Adipocyte (in vitro differentiated cells): ENCODE data around the gene CD244.
"Not testable (repeated sequence)": the region's sequence is repeated elsewhere in the genome, so short reads cannot be mapped to it uniquely, and the experiment has no call there.

ENCODE experiments used
- DNase-seq: peaks from one replicate; pipeline ENCODE4 v3.0.0-alpha.2; 2015; ENCODE audit warnings: low read depth
- H3K27me3 ChIP-seq: replicated peaks from 2 replicates; pipeline ENCODE4 v1.7.0; 2013; ENCODE audit warnings: mild to moderate bottlenecking, low read length, moderate library complexity; ENCODE audit not compliant: control insufficient read depth, insufficient read depth
- H3K36me3 ChIP-seq: 2 replicates; pipeline ENCODE4 v1.7.0; 2013; ENCODE audit warnings: low read length, mild to moderate bottlenecking, moderate library complexity; ENCODE audit not compliant: control insufficient read depth, insufficient read depth, severe bottlenecking
- H3K4me1 ChIP-seq: 2 replicates; pipeline ENCODE4 v1.7.0; 2013; ENCODE audit warnings: mild to moderate bottlenecking, low read length, moderate library complexity; ENCODE audit not compliant: control insufficient read depth, insufficient read depth
- H3K4me3 ChIP-seq: 2 replicates; pipeline ENCODE4 v1.7.0; 2013; ENCODE audit warnings: mild to moderate bottlenecking, low read length, moderate library complexity
- H3K9ac ChIP-seq: 2 replicates; pipeline ENCODE4 v1.7.0; 2013; ENCODE audit warnings: mild to moderate bottlenecking, low read length, moderate library complexity
- H3K9me3 ChIP-seq: 2 replicates; pipeline ENCODE4 v1.7.0; 2013; ENCODE audit warnings: mild to moderate bottlenecking, low read length, moderate library complexity; ENCODE audit not compliant: control insufficient read depth

The CD244 gene

DNA sequence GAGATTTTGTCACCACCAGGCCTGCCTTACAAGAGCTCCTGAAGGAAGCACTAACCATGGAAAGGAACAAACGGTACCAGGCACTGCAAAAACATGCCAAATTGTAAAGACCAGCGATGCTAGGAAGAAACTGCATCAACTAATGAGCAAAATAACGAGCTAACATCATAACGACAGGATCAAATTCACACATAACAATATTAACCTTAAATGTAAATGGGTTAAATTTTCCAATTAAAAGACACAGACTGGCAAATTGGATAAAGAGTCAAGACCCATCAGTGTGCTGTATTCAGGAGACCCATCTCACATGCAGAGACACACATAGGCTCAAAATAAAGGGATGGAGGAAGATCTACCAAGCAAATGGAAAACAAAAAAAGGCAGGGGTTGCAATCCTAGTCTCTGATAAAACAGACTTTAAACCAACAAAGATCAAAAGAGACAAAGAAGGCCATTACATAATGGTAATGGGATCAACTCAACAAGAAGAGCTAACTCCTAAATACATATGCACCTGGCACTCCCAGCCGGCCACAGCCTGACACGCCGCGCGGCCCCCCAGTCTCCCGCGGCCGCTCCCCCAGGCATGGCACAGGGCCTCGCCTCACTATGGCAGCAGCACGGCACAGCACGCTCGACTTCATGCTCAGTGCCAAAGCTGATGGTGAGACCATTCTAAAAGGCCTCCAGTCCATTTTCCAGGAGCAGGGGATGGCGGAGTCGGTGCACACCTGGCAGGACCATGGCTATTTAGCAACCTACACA lies 31.9 kb upstream of the CD244 start:
- H3K4me3 ChIP-seq, H3K36me3 ChIP-seq, DNase-seq, H3K4me1 ChIP-seq, H3K9ac ChIP-seq, H3K9me3 ChIP-seq, H3K27me3 ChIP-seq: not testable (repeated sequence)

DNA sequence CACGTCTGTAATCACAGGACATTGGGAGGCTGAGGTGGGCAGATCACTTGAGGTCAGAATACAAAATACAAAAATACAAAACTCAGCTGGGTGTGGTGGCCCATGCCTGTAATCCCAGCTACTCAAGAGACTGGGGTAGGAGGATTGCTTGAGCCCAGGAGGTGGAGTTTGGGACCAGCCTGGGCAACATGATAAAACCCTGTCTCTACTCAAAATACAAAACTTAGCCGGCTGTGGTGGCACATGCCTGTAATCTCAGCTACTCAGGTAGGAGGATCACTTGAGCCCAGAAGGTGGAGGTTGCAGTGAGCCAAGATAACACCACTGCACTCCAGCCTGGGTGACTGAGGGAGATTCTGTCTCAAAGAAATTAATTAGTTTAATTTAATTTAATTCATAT lies 28.8 kb upstream of the CD244 start:
- Histone ChIP-seq H3K9ac (no peak overlapping the region), H3K36me3 (no peaks in the 10 kb centered on the region), H3K27me3 (no peaks in the 10 kb centered on the region), H3K4me3 (no peak overlapping the region), H3K4me1 (no peaks in the 10 kb centered on the region), H3K9me3 (no peaks in the 10 kb centered on the region)
- DNase-seq: no peak

DNA sequence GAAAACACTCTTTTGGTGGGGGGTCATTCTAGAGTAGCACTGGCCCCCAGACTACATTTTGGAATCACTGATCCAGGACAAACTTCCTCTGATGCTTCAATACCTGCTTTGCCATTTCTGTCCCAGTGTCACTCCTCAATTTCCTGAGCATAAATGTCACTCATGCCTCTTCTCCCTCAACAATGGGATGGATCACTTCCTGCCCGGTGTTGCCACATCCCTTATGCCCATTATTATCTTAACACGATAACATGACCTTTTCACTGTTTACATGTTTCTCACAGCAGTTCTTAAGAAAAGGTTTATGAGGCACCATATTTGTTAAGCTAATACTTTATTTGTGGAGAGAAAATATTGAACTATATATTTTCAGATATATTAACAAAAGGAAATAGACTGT lies 26.2 kb upstream of the CD244 start:
- DNase-seq: no peak
- Histone ChIP-seq H3K9ac (no peak overlapping the region), H3K9me3 (no peaks in the 10 kb centered on the region), H3K4me1 (no peaks in the 10 kb centered on the region), H3K36me3 (no peaks in the 10 kb centered on the region), H3K27me3 (no peaks in the 10 kb centered on the region), H3K4me3 (no peak overlapping the region)

DNA sequence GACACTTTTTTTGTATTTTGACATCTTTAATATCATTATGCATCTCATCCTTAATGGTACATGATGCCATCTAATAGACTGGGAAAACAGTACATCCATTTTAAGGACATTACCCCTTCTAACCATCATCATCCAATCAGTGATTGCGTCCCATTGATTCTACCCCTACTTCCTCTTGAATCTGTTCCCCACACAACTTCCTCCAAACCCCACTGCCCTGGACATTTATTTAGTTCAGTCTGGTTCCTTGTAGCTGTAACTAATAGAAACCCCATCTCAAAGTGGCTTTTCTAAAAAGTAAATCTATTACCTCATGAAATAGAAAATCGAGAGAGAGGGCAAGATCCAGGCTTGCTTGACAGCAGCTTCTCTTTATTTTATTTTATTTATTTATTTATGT lies 24.4 kb upstream of the CD244 start:
- H3K27me3 ChIP-seq: no peaks in the 10 kb centered on the region
- no peaks in the 10 kb centered on the region for H3K9me3 ChIP-seq
- no peak overlapping the region for H3K9ac ChIP-seq
- no peak overlapping the region for H3K4me3 ChIP-seq
- H3K4me1 ChIP-seq: no peaks in the 10 kb centered on the region
- no peaks in the 10 kb centered on the region for H3K36me3 ChIP-seq
- no peak for DNase-seq

DNA sequence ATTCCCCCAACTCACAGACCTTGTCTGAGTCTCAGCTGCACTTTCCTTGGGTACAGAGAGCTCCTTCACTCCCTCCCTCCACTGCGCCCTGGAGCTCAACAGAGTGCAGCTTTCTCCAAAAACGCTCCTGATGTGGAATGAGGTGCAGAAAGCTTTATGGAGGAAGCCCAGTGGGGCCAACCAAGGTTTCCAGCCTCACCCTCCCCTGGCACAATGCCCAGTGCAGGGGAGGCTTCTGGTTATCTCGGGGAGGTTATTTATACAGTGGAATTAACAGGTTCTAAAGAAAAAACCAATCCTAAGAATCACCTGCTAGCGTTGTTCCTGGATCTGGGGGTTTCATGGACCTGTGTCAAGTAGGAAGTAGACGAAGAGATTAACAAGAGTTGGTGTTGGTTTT lies 22.4 kb upstream of the CD244 start, which contains the start of gene ITLN1:
ITLN1 (minus strand) TSS at position 139 of the 400 bp plus-strand sequence. CDS start 303 bp downstream, outside the sequence.
- no peak for DNase-seq
- Histone ChIP-seq H3K9me3 (no peaks in the 10 kb centered on the region), H3K9ac (no peak within 1 kb of the TSS), H3K4me3 (no peak within 1 kb of the TSS), H3K27me3 (no peaks in the 10 kb centered on the region), H3K4me1 (no peaks in the 10 kb centered on the region), H3K36me3 (no peaks in the 10 kb centered on the region)

DNA sequence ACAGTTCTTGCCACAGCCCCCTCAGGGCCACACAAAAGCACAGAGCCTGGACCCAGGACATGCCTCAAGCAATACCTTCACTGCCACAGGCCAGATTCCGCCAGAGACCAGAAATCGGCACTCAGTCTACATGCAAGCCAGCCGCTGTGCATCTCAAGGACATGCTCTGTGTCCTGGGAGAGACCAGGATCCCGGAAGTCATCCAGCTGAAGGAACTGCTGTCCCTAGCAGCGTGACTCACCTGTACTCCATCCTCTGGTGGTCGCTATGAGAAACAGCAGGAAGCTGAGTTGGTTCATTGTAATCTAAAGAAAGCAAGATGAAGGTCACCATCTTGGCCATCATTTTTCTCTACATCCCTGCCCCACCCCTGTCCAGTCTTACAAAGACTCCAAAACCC lies 21.9 kb upstream of the CD244 start:
- Histone ChIP-seq H3K4me1 (no peaks in the 10 kb centered on the region), H3K27me3 (no peaks in the 10 kb centered on the region), H3K36me3 (no peaks in the 10 kb centered on the region), H3K9ac (no peak overlapping the region), H3K9me3 (no peaks in the 10 kb centered on the region), H3K4me3 (no peak overlapping the region)
- no peak for DNase-seq

DNA sequence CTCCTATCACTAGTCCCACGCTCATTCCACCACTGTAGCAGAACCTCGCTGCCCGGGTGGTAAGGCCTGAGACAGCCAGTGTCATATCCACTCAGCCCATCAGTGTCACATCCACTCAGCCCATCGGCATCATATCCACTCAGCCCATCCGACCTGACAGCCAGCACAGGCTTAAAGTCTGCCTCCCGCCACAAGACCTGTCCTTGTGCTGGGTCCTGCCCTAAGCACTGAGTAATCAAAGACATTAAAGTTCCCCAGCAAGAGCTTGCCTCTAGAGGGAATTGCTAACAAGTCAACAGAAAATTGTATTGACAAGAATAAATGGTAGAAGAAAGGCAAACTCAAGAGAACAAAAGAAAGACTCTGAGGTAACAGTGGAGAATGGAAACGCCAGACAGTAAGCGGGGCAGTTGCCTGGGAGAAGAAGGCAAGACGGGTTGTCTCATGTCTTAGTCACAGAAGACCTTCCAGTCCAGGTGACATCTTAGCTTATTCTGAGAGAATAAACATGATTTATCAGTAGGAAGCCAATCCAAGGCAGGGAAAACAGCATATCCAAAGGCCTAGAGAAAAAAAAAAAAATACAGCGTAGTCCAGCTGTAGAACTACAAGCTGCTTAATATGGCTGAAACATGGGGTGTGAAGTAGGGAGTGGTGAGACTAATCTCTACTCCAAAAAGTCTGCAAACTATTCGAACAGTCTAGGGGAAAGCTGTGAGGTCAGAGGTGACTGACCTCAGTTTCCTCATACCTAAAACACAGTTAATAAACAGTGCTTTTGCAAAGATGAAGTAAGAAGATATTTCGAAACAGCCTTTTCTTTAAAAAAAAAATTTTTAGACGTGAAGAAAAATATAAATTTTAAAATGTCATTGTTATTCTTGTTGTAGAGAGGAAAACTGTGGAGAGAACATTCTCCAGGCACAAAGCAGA lies 21.2 kb upstream of the CD244 start:
- H3K36me3 ChIP-seq: no peaks in the 10 kb centered on the region
- no peak overlapping the region for H3K4me3 ChIP-seq
- H3K27me3 ChIP-seq: no peaks in the 10 kb centered on the region
- H3K9ac ChIP-seq: no peak overlapping the region
- no peak for DNase-seq
- no peaks in the 10 kb centered on the region for H3K4me1 ChIP-seq
- H3K9me3 ChIP-seq: no peaks in the 10 kb centered on the region

DNA sequence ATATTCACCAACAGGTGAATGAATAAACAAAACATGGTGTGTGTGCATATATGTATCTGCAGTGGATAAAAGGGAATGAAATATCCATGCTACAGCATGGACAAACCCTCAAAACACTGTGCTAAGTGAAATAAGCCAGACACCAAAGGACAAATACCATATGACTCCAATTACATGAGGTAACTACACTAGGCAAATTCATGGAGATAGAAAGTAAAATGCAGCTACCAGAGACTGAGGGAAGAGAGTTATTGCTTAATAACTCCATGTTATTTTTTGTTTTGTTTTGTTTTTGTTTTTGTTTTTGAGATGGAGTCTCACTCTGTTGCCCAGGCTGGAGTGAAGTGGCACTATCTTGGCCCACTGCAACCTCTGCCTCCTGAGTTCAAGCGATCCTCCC lies 19.9 kb upstream of the CD244 start:
- no peaks in the 10 kb centered on the region for H3K9me3 ChIP-seq
- no peaks in the 10 kb centered on the region for H3K36me3 ChIP-seq
- no peak for DNase-seq
- H3K4me3 ChIP-seq: no peak overlapping the region
- H3K4me1 ChIP-seq: no peaks in the 10 kb centered on the region
- no peaks in the 10 kb centered on the region for H3K27me3 ChIP-seq
- no peak overlapping the region for H3K9ac ChIP-seq

DNA sequence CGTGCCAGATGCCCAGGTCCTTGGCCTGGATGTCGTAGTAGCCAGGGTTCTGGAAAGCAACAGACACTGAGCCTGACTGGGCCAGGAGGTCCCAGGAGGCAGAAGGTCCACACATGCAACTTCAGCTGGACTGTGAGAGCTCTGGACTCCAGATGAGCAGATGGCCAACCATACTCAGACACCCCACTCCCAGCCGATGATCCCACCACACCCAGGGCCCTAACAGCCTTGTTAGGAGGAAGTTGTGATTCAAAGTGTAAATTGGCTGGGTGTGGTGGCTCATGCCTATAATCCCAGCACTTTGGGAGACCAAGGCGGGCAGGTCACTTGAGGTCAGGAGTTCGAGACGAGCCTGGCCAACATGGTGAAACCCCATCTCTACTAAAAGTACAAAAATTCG lies 18.6 kb upstream of the CD244 start:
- not testable (repeated sequence) for H3K36me3 ChIP-seq, H3K9ac ChIP-seq, H3K27me3 ChIP-seq, DNase-seq, H3K9me3 ChIP-seq, H3K4me1 ChIP-seq, H3K4me3 ChIP-seq

DNA sequence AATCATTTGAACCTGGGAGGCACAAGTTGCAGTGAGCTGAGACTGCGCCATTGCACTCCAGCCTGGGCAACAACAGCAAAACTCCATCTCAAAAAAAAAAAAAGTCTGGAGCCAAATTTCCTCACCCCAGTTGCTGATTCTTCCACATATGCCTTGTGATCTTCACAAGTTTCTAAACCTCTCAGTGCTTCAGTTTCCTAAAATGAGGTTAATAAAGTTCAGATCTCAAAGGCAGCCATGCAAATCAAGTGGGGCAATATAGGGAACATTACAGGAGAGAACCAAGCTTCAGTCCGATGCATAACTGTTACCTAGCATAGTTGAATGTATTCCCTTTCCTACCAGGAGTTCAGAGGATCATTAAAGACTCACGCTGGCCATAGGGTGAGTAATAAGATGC lies 17.5 kb upstream of the CD244 start:
- DNase-seq: no peak
- Histone ChIP-seq H3K27me3 (peaks cover 7% of the 10 kb centered on the region), H3K9me3 (no peaks in the 10 kb centered on the region), H3K9ac (no peak overlapping the region), H3K4me3 (no peak overlapping the region), H3K4me1 (no peaks in the 10 kb centered on the region), H3K36me3 (no peaks in the 10 kb centered on the region)

DNA sequence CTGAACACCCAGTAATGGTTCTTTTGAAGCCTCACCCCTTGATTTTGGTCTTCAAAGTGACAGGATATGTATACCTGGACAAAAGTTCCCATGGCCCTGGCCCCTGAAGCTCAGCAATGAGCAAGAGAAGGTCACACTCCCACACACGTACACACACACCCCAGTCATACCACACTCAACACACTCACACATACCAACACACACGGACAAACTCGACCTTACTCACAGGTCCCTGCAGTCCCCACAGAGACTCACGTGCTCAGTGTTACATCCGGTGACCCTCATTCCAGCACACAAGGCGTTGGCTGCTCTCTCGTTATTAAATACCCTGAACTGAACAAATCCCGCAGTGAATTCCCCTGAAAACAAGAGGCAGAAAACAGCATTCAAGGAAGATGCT lies 16.4 kb upstream of the CD244 start:
- Histone ChIP-seq H3K36me3 (no peaks in the 10 kb centered on the region), H3K9ac (no peak overlapping the region), H3K27me3 (peaks cover 7% of the 10 kb centered on the region), H3K4me1 (no peaks in the 10 kb centered on the region), H3K4me3 (no peak overlapping the region), H3K9me3 (no peaks in the 10 kb centered on the region)
- no peak for DNase-seq
